IPS-18a (cell line): ENCODE results near the gene RAB35.

Experiments
- H3K27ac ChIP-seq: one replicate; pipeline ENCODE4 v1.5.1; 2013; ENCODE audit warnings: low read length
- H3K27me3 ChIP-seq: one replicate; pipeline ENCODE4 v1.6.1; 2013; ENCODE audit warnings: mild to moderate bottlenecking, low read length; ENCODE audit not compliant: control insufficient read depth, insufficient read depth
- H3K36me3 ChIP-seq: one replicate; pipeline ENCODE4 v1.6.1; 2013; ENCODE audit warnings: low read depth, low read length; ENCODE audit not compliant: control insufficient read depth
- H3K4me1 ChIP-seq: one replicate; pipeline ENCODE4 v1.6.1; 2013; ENCODE audit warnings: low read depth, low read length; ENCODE audit not compliant: control insufficient read depth
- H3K4me3 ChIP-seq: one replicate; pipeline ENCODE4 v1.5.1; 2013; ENCODE audit warnings: low read length
- H3K9ac ChIP-seq: one replicate; pipeline ENCODE4 v1.6.1; 2013; ENCODE audit warnings: mild to moderate bottlenecking, low read length, moderate library complexity
- H3K9me3 ChIP-seq: one replicate; pipeline ENCODE4 v1.6.1; 2013; ENCODE audit warnings: low read depth, low read length; ENCODE audit not compliant: control insufficient read depth

RAB35 gene

DNA sequence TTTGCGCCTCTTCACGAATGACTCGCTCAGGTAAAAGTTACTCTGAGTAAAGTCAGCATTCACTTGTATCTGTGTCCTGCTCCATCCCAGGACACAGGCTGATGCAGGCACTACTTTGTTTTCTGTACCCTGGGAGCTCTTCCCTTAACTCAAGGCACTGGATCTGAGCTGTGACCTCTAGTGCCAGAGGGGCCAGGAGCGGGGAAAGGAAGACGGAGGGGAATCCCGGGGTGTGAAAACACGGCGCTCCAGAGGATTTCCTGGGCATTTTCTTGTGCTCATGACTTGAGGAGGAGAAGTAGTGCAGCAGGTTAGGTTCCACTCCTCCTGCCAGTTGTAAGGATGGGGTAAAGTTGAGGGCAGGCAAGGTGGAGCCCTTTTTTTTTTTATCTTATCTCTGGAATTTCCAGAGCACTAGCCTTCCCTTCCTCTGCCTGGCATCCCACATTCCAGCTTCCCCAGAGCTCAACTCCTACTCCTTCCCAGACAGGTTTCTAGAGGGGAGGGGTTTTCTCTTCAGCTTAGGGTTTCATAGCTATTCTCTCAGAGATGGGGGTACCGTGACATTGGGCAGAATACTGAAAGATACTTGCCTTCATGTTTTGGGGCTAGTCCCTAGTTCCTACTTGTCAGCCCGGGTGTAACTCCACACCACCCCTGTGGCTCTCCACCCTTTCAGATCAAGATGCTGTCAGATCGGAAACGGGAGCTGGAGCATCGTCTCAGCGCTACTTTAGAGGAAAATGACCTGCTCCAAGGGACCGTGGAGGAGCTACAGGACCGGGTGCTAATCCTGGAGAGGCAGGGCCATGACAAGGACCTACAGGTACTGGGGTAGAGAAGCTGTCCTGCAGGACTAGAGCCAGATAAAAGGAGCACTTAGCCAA is 52.3 kb downstream of the RAB35 start:
- H3K27me3 ChIP-seq = no peaks in the 10 kb centered on the region
- H3K27ac ChIP-seq = no peak overlapping the region
- no peak overlapping the region for H3K9ac ChIP-seq
- peaks cover 3% of the 10 kb centered on the region for H3K36me3 ChIP-seq
- peaks cover 4% of the 10 kb centered on the region for H3K4me1 ChIP-seq
- no peaks in the 10 kb centered on the region for H3K9me3 ChIP-seq
- H3K4me3 ChIP-seq = no peak overlapping the region

DNA sequence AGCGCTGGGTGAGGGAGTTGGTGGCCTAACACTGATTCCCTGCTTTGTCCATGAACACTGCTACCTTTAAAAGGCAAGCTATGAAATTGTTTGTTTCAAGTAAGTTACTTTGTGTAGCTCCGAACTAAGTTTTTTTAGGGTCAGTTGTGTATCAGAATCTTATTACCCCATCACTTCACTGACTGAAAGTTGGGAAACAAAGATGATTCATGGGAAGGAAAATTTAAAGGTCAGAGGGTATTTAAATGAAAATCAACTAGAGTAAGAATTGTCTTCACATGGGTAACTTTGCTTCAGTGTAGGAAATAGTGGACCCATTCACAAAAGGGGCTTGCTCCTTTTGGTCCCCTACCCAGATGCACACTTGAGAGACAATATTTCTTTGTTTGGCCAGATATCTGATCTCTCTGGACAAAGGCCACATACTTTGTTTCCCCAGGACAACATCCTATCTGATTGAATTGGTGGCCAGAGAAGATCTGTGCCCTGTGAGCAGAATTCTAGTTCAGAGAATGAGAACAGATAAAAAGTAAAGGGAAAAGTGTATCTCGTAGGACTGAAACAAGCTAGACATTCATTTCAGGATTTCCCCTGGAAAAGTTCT is 53.5 kb downstream of the RAB35 start:
- no peak overlapping the region for H3K27ac ChIP-seq

DNA sequence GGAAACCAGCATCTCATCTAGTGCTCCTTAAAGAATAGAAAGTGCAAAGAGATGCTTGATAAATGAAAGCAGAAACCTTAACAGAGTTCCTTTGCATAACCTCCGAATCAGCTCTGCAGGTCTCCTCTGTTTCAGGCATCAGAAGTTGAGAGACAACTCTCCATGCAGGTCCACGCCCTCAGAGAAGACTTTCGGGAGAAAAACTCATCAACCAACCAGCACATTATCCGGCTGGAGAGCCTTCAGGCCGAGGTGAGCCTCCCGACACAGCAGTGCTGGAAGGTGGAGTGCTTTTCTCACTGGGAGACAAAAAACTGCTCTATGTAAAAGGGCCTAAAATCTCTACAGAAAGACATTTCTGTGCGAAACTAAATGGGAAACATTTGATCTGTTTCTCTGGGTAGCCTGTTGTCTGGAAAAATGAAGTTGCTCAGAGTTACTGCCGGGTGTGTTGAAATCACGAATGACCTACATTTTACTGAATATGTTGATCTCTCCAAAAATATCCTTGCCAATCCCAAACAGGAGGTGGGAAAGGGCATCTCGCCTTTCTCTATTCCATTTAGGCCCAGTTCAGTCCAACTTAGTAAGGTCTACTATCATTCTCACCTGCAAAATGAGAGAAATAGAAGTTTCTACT is 54.9 kb downstream of the RAB35 start:
- no peaks in the 10 kb centered on the region for H3K9me3 ChIP-seq
- H3K27ac ChIP-seq = no peak overlapping the region
- no peak overlapping the region for H3K4me3 ChIP-seq
- peaks cover 4% of the 10 kb centered on the region for H3K4me1 ChIP-seq
- H3K9ac ChIP-seq = no peak overlapping the region
- H3K27me3 ChIP-seq = no peaks in the 10 kb centered on the region
- H3K36me3 ChIP-seq = peaks cover 3% of the 10 kb centered on the region

More for the DNA sequence above, 53.5 kb downstream of the RAB35 start:
- Histone ChIP-seq H3K9me3 (no peaks in the 10 kb centered on the region), H3K4me1 (peaks cover 4% of the 10 kb centered on the region), H3K27me3 (no peaks in the 10 kb centered on the region), H3K36me3 (peaks cover 3% of the 10 kb centered on the region), H3K9ac (no peak overlapping the region), H3K4me3 (no peak overlapping the region)

DNA sequence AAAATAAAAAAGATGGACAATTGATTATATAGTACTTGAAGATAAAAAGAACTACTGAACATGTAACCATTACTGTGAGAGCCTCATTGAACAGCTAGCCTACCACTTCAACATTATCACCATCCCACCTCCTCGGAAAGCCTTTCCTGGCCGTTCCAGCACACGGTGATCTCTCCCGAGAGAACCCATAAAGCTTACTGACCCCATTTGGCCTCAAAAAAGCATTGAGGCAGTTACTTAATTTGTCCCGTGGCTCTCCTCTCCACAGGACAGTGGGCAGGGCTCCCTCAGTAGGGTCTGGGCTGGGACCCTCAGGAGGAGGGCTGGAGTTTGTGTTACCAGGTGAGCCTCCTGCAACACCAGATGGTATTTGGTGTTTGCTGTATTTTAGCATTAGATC is 55.8 kb downstream of the RAB35 start:
- H3K27me3 ChIP-seq = no peaks in the 10 kb centered on the region

DNA sequence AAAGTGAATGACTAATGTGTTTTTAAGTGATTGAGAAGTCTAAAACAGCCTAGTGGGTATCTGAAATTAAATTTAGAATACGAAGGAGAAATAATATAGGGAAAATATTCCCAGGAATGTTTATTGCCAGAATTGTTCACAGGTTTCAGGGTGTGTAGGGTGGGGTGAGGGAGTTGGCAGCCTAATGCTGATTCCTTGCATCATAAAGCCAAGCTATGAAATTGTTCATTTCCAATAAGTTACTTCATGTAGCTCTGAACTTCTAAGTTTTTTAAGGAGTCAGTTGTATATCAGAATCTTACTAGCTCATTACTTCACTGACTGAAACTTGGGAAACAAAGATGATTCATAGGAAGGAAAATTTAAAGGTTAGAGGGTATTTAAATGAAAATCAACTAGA is 56.4 kb downstream of the RAB35 start:
- Histone ChIP-seq H3K27me3 (no peaks in the 10 kb centered on the region), H3K4me3 (no peak overlapping the region), H3K9me3 (no peaks in the 10 kb centered on the region), H3K27ac (no peak overlapping the region), H3K36me3 (no peaks in the 10 kb centered on the region), H3K9ac (no peak overlapping the region), H3K4me1 (peaks cover 4% of the 10 kb centered on the region)

More for the DNA sequence above, 55.8 kb downstream of the RAB35 start:
- Histone ChIP-seq H3K27ac (no peak overlapping the region), H3K4me1 (peaks cover 4% of the 10 kb centered on the region), H3K4me3 (no peak overlapping the region), H3K36me3 (peaks cover 3% of the 10 kb centered on the region), H3K9me3 (no peaks in the 10 kb centered on the region), H3K9ac (no peak overlapping the region)

DNA sequence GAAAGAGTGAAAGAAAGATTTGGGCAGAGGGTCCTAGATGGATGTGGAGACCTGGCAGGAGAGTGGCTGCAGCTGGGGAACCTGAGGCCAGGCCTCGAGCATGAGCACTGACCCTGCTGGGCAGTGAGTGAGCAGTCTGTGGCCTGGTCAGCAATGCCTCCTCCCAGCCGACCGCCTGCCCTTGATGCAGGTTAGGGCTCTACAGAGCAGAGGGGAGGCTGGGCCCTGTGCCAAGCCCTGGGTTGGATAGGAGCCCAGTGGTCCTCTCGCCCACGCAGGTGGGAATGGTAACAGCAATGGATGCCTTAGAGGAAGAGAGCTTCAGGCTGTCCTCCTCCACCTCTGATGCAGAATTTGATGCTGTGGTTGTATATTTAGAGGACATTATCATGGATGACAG is 59.8 kb downstream of the RAB35 start:
- Histone ChIP-seq H3K36me3 (no peaks in the 10 kb centered on the region), H3K9me3 (no peaks in the 10 kb centered on the region), H3K27ac (no peak overlapping the region), H3K4me3 (no peak overlapping the region), H3K9ac (no peak overlapping the region), H3K27me3 (no peaks in the 10 kb centered on the region), H3K4me1 (no peaks in the 10 kb centered on the region)

DNA sequence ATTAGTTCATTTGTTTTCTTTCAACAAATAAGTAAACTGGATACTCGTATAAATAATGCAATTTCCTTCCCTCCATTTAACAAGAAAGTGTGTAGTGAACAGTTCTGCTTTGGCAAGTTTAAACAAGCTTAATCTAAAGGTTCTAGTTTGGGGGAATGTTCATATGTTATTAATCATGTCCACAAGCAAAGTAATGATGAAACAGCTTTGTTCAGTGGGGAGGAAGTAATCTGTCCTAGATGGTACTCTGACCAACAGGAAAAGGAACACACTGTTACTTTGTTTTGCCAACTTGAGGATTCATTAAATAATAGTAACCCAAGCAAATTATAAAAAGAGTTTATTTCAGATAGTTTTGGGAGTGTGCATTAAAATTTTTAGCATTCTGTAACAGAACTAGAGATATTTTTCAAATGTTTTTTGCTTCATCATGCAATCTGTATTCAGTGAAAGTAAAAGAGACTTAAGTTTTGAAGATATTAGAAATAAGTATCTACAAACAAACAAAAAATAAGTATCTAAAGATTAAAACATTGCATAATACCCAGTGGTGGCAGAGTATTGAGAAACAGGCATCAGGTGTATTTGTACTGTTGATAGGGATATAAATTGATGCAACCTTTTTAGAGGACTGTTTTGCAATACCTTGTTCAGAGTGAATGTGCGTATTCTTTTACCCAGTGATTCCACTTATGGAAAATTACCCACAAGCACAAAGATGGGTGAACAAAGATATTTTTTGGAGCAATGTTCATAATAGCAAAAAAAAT is 61.1 kb downstream of the RAB35 start:
- Histone ChIP-seq H3K27me3 (no peaks in the 10 kb centered on the region), H3K4me3 (no peak overlapping the region), H3K9me3 (no peaks in the 10 kb centered on the region), H3K27ac (no peak overlapping the region), H3K36me3 (no peaks in the 10 kb centered on the region), H3K9ac (no peak overlapping the region), H3K4me1 (no peaks in the 10 kb centered on the region)

DNA sequence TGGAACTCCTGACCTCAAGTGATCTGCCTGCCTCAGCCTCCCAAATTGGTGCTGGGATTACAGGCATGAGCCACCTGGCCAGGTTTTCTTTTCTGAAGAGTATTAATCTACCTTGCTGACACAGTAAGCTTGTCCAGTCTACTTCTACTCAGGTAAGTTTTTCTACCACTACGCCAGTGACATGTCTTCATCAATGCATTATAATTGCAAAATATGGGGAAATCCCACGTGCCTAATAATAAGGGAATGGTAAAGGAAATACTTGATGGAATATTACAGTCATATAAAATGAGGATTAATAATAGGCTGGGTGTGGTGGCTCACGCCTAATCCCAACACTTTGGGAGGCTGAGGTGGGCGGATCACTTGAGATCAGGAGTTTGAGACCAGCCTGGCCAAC is 62.3 kb downstream of the RAB35 start:
- H3K27me3 ChIP-seq = no peaks in the 10 kb centered on the region
- no peaks in the 10 kb centered on the region for H3K4me1 ChIP-seq
- H3K9me3 ChIP-seq = no peaks in the 10 kb centered on the region
- no peak overlapping the region for H3K9ac ChIP-seq
- H3K36me3 ChIP-seq = no peaks in the 10 kb centered on the region
- no peak overlapping the region for H3K4me3 ChIP-seq
- H3K27ac ChIP-seq = no peak overlapping the region

DNA sequence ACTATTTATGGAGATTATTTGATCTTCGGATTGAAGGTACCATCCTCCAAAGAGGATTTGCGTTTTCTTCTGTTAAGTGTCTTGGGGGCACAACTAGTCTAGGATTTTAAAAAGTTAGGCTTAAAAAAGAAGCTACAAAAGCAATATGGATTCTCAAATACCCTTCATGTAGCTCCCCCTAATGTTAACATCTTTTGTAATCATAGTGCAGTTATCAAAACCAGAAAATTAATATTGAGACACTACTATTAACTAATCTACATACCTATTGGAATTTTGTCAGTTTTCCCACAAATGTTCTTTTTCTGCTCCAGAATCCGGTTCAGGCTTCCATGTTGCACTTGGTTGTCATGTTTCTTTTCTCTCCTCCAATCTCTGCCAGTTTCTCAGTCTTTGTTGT is 65.0 kb downstream of the RAB35 start:
- Histone ChIP-seq H3K36me3 (no peaks in the 10 kb centered on the region), H3K9me3 (no peaks in the 10 kb centered on the region), H3K9ac (no peak overlapping the region), H3K27me3 (no peaks in the 10 kb centered on the region), H3K4me3 (no peak overlapping the region), H3K27ac (no peak overlapping the region), H3K4me1 (no peaks in the 10 kb centered on the region)

DNA sequence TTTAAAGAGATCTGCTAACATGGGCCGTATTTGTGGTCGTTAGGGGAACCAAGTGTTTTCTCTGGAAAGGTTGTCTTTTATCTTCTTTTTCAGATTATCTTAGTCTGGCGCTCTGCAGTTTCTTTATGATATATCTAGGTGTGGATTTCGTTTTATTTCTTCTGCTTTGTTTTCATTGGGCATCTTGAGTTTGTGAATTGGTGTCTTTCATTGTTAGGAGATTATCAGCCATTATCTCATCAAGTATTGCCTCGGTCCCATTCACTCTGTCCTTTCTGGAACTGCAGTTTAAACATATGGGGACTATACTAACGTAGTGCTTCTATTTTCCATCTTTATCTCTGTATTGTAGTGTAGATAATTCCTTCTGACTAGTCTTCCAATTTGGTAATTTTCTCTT is 67.1 kb downstream of the RAB35 start:
- Histone ChIP-seq H3K27me3 (no peaks in the 10 kb centered on the region), H3K4me1 (no peaks in the 10 kb centered on the region), H3K27ac (no peak overlapping the region), H3K9me3 (no peaks in the 10 kb centered on the region), H3K36me3 (no peaks in the 10 kb centered on the region), H3K4me3 (no peak overlapping the region), H3K9ac (no peak overlapping the region)

DNA sequence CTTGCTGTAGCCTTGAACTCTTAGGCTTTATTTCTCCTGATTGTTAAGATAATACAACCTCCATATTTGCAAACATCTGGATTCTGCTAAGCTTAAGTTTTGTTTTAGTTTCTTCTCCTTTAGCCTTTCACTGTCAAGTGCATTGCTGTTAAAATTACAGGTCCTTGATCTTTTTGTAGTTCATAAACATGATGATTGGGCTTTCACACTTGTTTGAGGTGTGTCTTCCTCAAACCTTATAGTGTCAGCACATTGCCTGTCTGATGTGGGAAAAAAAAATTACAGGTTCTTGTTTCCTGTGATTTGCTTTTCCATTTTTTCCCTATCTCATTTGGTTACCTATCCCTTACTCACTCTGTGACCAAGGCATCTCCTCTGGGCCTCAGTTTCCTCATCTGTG is 68.3 kb downstream of the RAB35 start:
- H3K9me3 ChIP-seq = no peaks in the 10 kb centered on the region
- no peak overlapping the region for H3K9ac ChIP-seq
- H3K36me3 ChIP-seq = no peaks in the 10 kb centered on the region
- H3K4me3 ChIP-seq = no peak overlapping the region
- H3K27me3 ChIP-seq = no peaks in the 10 kb centered on the region
- no peak overlapping the region for H3K27ac ChIP-seq
- no peaks in the 10 kb centered on the region for H3K4me1 ChIP-seq
